ENCODE data around the gene PCSK5.

Gene PCSK5

GRCh38 chr9:75939536-75940111 is 49.2 kb downstream of the PCSK5 start:
- TF ChIP-seq CTCF (IDR thresholded peaks at IDR 0.05; ENCODE audit: borderline replicate concordance, extremely low read depth, low read length, poor library complexity, severe bottlenecking) (no peak), EZH2 (IDR thresholded peaks at IDR 0.05; ENCODE audit: borderline replicate concordance, low read depth, low read length, severe bottlenecking) (no peak)
- H3K4me1 ChIP-seq (ENCODE audit: insufficient read depth, low read length): no peaks in the 10 kb centered on the region
- no peaks in the 10 kb centered on the region for H4K20me1 ChIP-seq (ENCODE audit: insufficient read depth, low read length)
- ATAC-seq (ENCODE audit: insufficient read depth, low read depth) (no peak), DNase-seq (no peak)
- no peak overlapping the region for H3K4me2 ChIP-seq (ENCODE audit: insufficient read depth, low read length)
- no peaks in the 10 kb centered on the region for H3K27me3 ChIP-seq (ENCODE audit: insufficient read depth, low read length, poor library complexity)
- H3K4me3 ChIP-seq (ENCODE audit: low read depth in 1 of 2, low read length in 2 of 2): no peak overlapping the region
- H3K9me3 ChIP-seq (ENCODE audit: insufficient read depth, low read length, severe bottlenecking): no peaks in the 10 kb centered on the region
- no peak overlapping the region for H3K9ac ChIP-seq (ENCODE audit: low read depth, low read length)
- H3K27ac ChIP-seq (ENCODE audit: low read length): no peak overlapping the region
- H3K79me2 ChIP-seq (ENCODE audit: insufficient read depth, low read length): no peaks in the 10 kb centered on the region
- H3K36me3 ChIP-seq (ENCODE audit: insufficient read depth, low read length): 0 out of 2 replicates have a peak, but pooled peaks cover 4% of the 10 kb centered on the region
- H2AFZ ChIP-seq (ENCODE audit: low read depth, low read length): no peak overlapping the region

DNA sequence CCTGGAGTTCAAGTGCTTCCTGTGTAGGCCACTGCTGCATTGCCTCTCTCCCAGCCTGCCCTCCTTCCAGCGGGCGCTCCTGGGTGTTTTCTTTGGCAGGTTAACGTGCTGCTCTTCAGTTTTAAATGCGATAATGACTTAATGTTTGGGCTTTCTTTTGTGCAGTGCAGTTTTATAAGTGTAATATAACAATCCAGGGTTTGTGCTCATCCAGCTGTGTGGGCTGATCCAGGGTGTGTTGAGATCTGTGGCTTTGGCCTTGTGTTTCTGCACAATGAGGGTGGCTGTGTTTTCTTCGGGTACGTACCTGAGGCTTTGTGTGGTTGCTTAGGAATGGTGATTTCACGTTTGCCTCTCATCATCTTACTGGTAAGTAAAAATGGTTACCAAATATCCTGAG is 50.6 kb downstream of the PCSK5 start:
- Histone ChIP-seq H2AFZ (ENCODE audit: low read depth, low read length) (no peak overlapping the region), H3K79me2 (ENCODE audit: insufficient read depth, low read length) (no peaks in the 10 kb centered on the region), H3K9me3 (ENCODE audit: insufficient read depth, low read length, severe bottlenecking) (no peaks in the 10 kb centered on the region), H4K20me1 (ENCODE audit: insufficient read depth, low read length) (no peaks in the 10 kb centered on the region), H3K36me3 (ENCODE audit: insufficient read depth, low read length) (0 out of 2 replicates have a peak, but pooled peaks cover 4% of the 10 kb centered on the region), H3K4me2 (ENCODE audit: insufficient read depth, low read length) (no peak overlapping the region), H3K27ac (ENCODE audit: low read length) (no peak overlapping the region), H3K27me3 (ENCODE audit: insufficient read depth, low read length, poor library complexity) (no peaks in the 10 kb centered on the region), H3K9ac (ENCODE audit: low read depth, low read length) (no peak overlapping the region), H3K4me3 (ENCODE audit: low read depth in 1 of 2, low read length in 2 of 2) (no peak overlapping the region), H3K4me1 (ENCODE audit: insufficient read depth, low read length) (no peaks in the 10 kb centered on the region)
- no peak for DNase-seq
- no peak for ATAC-seq (ENCODE audit: insufficient read depth, low read depth)
- TF ChIP-seq CTCF (IDR thresholded peaks at IDR 0.05; ENCODE audit: borderline replicate concordance, extremely low read depth, low read length, poor library complexity, severe bottlenecking) (no peak), EZH2 (IDR thresholded peaks at IDR 0.05; ENCODE audit: borderline replicate concordance, low read depth, low read length, severe bottlenecking) (no peak)

DNA sequence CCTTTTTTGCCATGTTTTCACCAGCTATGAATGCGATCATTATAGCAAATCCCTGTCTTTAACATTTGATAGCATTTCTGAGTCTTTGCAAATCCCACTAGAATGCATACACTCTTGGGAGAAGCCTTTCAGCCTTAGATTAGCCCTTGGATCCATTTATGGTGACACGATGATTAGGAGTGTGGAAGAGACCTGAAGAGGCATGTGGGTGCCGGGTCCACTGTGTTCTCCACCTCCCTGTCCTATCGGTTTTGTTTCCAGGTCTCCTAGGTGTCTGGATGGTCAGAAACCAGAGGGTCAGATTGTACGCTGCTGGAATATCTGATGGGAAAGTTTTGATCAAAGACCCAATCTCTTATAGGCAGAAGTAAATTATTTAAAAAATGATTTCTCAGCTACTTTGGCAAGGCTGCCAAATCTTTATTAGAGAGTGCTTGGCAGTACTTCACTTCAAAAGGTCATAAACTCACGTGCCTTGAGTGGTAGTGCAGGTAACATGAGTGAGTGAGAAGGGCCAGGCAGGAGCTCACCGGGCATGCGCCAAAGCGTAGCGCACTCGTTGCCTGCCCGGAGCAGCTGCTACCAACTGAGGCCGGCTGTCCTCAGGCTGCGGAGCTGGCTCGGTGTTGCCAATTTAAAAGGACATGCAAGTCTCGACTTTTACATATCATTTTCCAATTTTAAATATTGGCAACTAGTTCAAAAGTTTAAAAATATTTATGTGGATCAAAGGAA is 51.3 kb downstream of the PCSK5 start:
- Histone ChIP-seq H2AFZ (ENCODE audit: low read depth, low read length) (no peak overlapping the region), H3K4me2 (ENCODE audit: insufficient read depth, low read length) (no peak overlapping the region), H3K9ac (ENCODE audit: low read depth, low read length) (no peak overlapping the region), H3K36me3 (ENCODE audit: insufficient read depth, low read length) (0 out of 2 replicates have a peak, but pooled peaks cover 4% of the 10 kb centered on the region), H3K4me1 (ENCODE audit: insufficient read depth, low read length) (no peaks in the 10 kb centered on the region), H4K20me1 (ENCODE audit: insufficient read depth, low read length) (no peaks in the 10 kb centered on the region), H3K9me3 (ENCODE audit: insufficient read depth, low read length, severe bottlenecking) (no peaks in the 10 kb centered on the region), H3K4me3 (ENCODE audit: low read depth in 1 of 2, low read length in 2 of 2) (no peak overlapping the region), H3K79me2 (ENCODE audit: insufficient read depth, low read length) (no peaks in the 10 kb centered on the region), H3K27me3 (ENCODE audit: insufficient read depth, low read length, poor library complexity) (no peaks in the 10 kb centered on the region), H3K27ac (ENCODE audit: low read length) (no peak overlapping the region)
- no peak for ATAC-seq (ENCODE audit: insufficient read depth, low read depth)
- TF ChIP-seq EZH2 (IDR thresholded peaks at IDR 0.05; ENCODE audit: borderline replicate concordance, low read depth, low read length, severe bottlenecking) (no peak), CTCF (IDR thresholded peaks at IDR 0.05; ENCODE audit: borderline replicate concordance, extremely low read depth, low read length, poor library complexity, severe bottlenecking) (no peak)
- no peak for DNase-seq

All from DND-41 (cell line).